ENCODE results near the gene FA2H.
"Not testable (repeated sequence)": the region's sequence is repeated elsewhere in the genome, so short reads cannot be mapped to it uniquely, and the experiment has no call there.

FA2H gene

DNA sequence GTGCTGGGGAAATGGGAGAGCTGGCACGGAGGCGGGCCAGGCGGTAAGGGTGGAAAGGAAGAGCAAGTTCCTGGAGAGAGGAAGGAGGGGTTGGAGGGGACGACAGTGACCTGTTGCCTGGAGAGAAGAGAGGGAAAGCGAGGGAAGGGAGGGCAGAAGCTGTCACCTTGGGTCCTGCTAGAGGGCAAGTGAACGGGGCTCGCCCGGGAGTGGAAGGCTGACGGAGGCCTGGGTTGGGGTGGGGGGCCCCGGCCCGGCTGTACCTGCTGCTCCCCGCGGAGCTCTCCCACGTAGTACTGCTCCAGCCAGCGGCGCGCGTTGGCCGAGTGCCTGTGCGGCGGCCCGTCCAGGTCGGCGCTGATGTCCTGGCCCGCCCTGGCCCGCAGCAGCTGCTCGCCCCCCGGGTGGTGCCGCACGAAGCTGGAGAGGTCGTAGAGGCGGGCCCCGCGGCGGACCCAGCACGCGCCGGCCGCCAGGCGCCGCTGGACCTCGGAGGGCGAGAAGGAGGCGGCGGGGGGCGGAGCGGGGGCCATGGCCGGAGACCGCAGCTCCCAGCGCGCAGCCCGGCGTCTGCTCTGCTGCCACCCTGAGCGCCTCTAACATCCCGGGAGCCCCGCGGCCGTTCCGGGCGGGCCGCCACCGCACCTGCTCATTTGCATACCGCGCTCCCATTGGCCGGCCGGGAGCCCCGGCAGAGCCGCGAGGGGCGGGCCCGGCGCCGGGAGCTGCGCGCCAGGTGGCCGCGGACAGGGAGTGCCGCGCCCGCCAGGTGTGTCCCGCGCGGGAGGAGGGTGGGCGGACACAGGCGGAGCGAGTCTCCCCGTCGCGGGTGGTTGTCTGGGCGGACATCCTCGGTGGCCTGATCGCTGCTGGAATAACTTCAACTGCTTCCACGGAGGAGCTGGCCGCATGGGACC, at the start of gene FA2H:
Gene FA2H (minus strand): TSS at position 598 of the 917 bp plus-strand sequence. CDS start 65 bp downstream, at position 533.
- H3K4me3 ChIP-seq (ENCODE audit: low read length): peak within 1 kb of the TSS; percentile 37
- peaks cover 52% of the 10 kb centered on the region for H3K27me3 ChIP-seq (replicated peaks; ENCODE audit: control insufficient read depth, insufficient read depth, low read length)
- no peaks in the 10 kb centered on the region for H3K9me3 ChIP-seq (ENCODE audit: control insufficient read depth, low read length)
- DNase-seq (ENCODE audit: low read depth): peak; percentile 36
- no peak within 1 kb of the TSS for H3K9ac ChIP-seq (ENCODE audit: low read length)
- no peaks in the 10 kb centered on the region for H3K36me3 ChIP-seq (ENCODE audit: control insufficient read depth, insufficient read depth, low read length, severe bottlenecking)
- H3K4me1 ChIP-seq (ENCODE audit: control insufficient read depth, insufficient read depth, low read length): peaks cover 3% of the 10 kb centered on the region

DNA sequence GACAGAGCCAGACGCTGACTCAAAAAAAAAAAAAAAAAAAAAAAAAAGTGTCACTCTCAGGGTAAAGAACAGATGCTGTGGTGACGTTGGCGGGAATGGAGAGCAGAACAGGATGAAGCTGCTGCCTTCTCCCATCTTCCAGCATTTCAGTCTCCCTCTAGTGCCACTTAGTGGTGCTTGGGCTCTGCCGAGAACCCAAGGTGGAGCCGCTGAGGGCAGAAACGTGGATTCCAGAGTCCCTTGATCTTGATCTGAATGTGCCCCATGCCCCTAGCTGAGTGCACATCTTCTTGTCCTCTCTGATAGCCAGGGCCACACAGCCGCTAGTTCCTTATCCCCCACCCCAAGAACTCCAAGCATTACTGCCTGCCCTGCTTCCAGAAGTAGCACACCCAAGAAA, 43.2 kb upstream of the FA2H start:
- no peak overlapping the region for H3K9ac ChIP-seq (ENCODE audit: low read length)
- H3K9me3 ChIP-seq (ENCODE audit: control insufficient read depth, low read length): peaks cover 21% of the 10 kb centered on the region
- H3K36me3 ChIP-seq (ENCODE audit: control insufficient read depth, insufficient read depth, low read length, severe bottlenecking): no peaks in the 10 kb centered on the region
- DNase-seq (ENCODE audit: low read depth): no peak
- H3K4me3 ChIP-seq (ENCODE audit: low read length): no peak overlapping the region
- no peaks in the 10 kb centered on the region for H3K4me1 ChIP-seq (ENCODE audit: control insufficient read depth, insufficient read depth, low read length)
- H3K27me3 ChIP-seq (replicated peaks; ENCODE audit: control insufficient read depth, insufficient read depth, low read length): peaks cover 38% of the 10 kb centered on the region

- Histone ChIP-seq H3K4me3 (ENCODE audit: low read length) (no peak overlapping the region), H3K9me3 (ENCODE audit: control insufficient read depth, low read length) (no peaks in the 10 kb centered on the region), H3K36me3 (ENCODE audit: control insufficient read depth, insufficient read depth, low read length, severe bottlenecking) (no peaks in the 10 kb centered on the region), H3K27me3 (replicated peaks; ENCODE audit: control insufficient read depth, insufficient read depth, low read length) (peaks cover 20% of the 10 kb centered on the region), H3K4me1 (ENCODE audit: control insufficient read depth, insufficient read depth, low read length) (no peaks in the 10 kb centered on the region), H3K9ac (ENCODE audit: low read length) (no peak overlapping the region)
- peak; percentile 85 for DNase-seq (ENCODE audit: low read depth)
Measured at GRCh38 chr16:74813109-74813641, 38.6 kb upstream of the FA2H start.

- Histone ChIP-seq H3K9me3 (ENCODE audit: control insufficient read depth, low read length) (no peaks in the 10 kb centered on the region), H3K4me1 (ENCODE audit: control insufficient read depth, insufficient read depth, low read length) (no peaks in the 10 kb centered on the region)
Measured at GRCh38 chr16:74811911-74812310, 37.3 kb upstream of the FA2H start.

GRCh38 chr16:74811216-74811615, 36.6 kb upstream of the FA2H start:
- H3K4me1 ChIP-seq (ENCODE audit: control insufficient read depth, insufficient read depth, low read length); H3K36me3 ChIP-seq (ENCODE audit: control insufficient read depth, insufficient read depth, low read length, severe bottlenecking); DNase-seq (ENCODE audit: low read depth); H3K9ac ChIP-seq (ENCODE audit: low read length); H3K9me3 ChIP-seq (ENCODE audit: control insufficient read depth, low read length); H3K4me3 ChIP-seq (ENCODE audit: low read length): not testable (repeated sequence)
- H3K27me3 ChIP-seq (replicated peaks; ENCODE audit: control insufficient read depth, insufficient read depth, low read length): peaks cover 14% of the 10 kb centered on the region

More at GRCh38 chr16:74811911-74812310, 37.3 kb upstream of the FA2H start:
- DNase-seq (ENCODE audit: low read depth): no peak
- no peaks in the 10 kb centered on the region for H3K36me3 ChIP-seq (ENCODE audit: control insufficient read depth, insufficient read depth, low read length, severe bottlenecking)
- H3K4me3 ChIP-seq (ENCODE audit: low read length): no peak overlapping the region
- no peak overlapping the region for H3K9ac ChIP-seq (ENCODE audit: low read length)
- peaks cover 21% of the 10 kb centered on the region for H3K27me3 ChIP-seq (replicated peaks; ENCODE audit: control insufficient read depth, insufficient read depth, low read length)

GRCh38 chr16:74807052-74807646, 32.5 kb upstream of the FA2H start:
- H3K4me1 ChIP-seq (ENCODE audit: control insufficient read depth, insufficient read depth, low read length): no peaks in the 10 kb centered on the region
- H3K4me3 ChIP-seq (ENCODE audit: low read length): no peak overlapping the region
- H3K9me3 ChIP-seq (ENCODE audit: control insufficient read depth, low read length): peaks cover 17% of the 10 kb centered on the region
- DNase-seq (ENCODE audit: low read depth): no peak
- no peaks in the 10 kb centered on the region for H3K36me3 ChIP-seq (ENCODE audit: control insufficient read depth, insufficient read depth, low read length, severe bottlenecking)
- H3K9ac ChIP-seq (ENCODE audit: low read length): no peak overlapping the region
- H3K27me3 ChIP-seq (replicated peaks; ENCODE audit: control insufficient read depth, insufficient read depth, low read length): peaks cover 7% of the 10 kb centered on the region

GRCh38 chr16:74800216-74800871, 25.7 kb upstream of the FA2H start:
- H3K4me3 ChIP-seq (ENCODE audit: low read length): no peak overlapping the region
- no peaks in the 10 kb centered on the region for H3K36me3 ChIP-seq (ENCODE audit: control insufficient read depth, insufficient read depth, low read length, severe bottlenecking)
- no peak for DNase-seq (ENCODE audit: low read depth)
- no peak overlapping the region for H3K9ac ChIP-seq (ENCODE audit: low read length)
- H3K27me3 ChIP-seq (replicated peaks; ENCODE audit: control insufficient read depth, insufficient read depth, low read length): peaks cover 19% of the 10 kb centered on the region
- H3K4me1 ChIP-seq (ENCODE audit: control insufficient read depth, insufficient read depth, low read length): no peaks in the 10 kb centered on the region
- H3K9me3 ChIP-seq (ENCODE audit: control insufficient read depth, low read length): peaks cover 34% of the 10 kb centered on the region

DNA sequence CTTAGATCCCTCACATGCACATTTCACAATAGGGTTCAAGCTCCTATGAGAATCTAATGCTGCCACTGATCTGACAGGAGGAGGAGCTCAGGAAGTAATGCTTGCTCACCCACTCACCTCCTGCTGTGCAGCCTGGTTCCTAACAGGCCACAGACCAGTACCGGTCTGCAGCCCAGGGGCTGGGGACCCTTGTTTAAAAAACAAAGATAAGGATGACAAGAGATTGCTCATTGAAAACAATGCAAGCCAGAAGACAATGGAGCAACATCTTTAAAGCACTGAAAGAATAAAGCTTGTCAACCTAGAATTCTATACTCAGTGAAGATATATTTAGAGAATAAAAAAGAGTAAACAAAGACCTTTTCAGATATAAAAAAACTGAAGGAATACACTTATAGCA, 22.8 kb upstream of the FA2H start:
- DNase-seq (ENCODE audit: low read depth): no peak
- Histone ChIP-seq H3K4me3 (ENCODE audit: low read length) (no peak overlapping the region), H3K27me3 (replicated peaks; ENCODE audit: control insufficient read depth, insufficient read depth, low read length) (peaks cover 27% of the 10 kb centered on the region), H3K4me1 (ENCODE audit: control insufficient read depth, insufficient read depth, low read length) (no peaks in the 10 kb centered on the region), H3K9ac (ENCODE audit: low read length) (no peak overlapping the region), H3K9me3 (ENCODE audit: control insufficient read depth, low read length) (peaks cover 24% of the 10 kb centered on the region), H3K36me3 (ENCODE audit: control insufficient read depth, insufficient read depth, low read length, severe bottlenecking) (no peaks in the 10 kb centered on the region)

DNA sequence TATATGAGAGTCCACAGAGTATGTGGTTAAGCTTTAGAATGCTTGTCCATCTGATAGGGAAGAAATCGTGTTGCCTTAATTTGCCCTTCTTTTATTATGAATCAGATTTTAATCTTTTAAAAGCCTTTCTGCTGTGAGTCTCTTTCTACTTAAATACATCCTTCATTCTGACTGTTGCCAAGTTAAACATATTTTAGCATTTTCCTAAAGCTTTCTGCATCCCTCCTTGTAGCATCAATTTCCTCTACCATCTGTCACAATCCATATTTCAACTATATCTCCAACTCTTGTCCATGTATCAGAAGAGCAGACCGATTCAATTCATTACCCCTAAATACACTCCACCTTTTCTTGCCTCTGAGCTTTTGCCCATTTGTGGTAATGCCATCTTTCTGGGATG, 20.5 kb upstream of the FA2H start:
- peaks cover 33% of the 10 kb centered on the region for H3K27me3 ChIP-seq (replicated peaks; ENCODE audit: control insufficient read depth, insufficient read depth, low read length)
- no peak overlapping the region for H3K9ac ChIP-seq (ENCODE audit: low read length)
- no peaks in the 10 kb centered on the region for H3K4me1 ChIP-seq (ENCODE audit: control insufficient read depth, insufficient read depth, low read length)
- DNase-seq (ENCODE audit: low read depth): no peak
- no peaks in the 10 kb centered on the region for H3K36me3 ChIP-seq (ENCODE audit: control insufficient read depth, insufficient read depth, low read length, severe bottlenecking)
- H3K4me3 ChIP-seq (ENCODE audit: low read length): no peak overlapping the region
- peaks cover 15% of the 10 kb centered on the region for H3K9me3 ChIP-seq (ENCODE audit: control insufficient read depth, low read length)

GRCh38 chr16:74794668-74795067, 20.0 kb upstream of the FA2H start:
- DNase-seq (ENCODE audit: low read depth): no peak
- Histone ChIP-seq H3K4me1 (ENCODE audit: control insufficient read depth, insufficient read depth, low read length) (no peaks in the 10 kb centered on the region), H3K4me3 (ENCODE audit: low read length) (no peak overlapping the region), H3K36me3 (ENCODE audit: control insufficient read depth, insufficient read depth, low read length, severe bottlenecking) (no peaks in the 10 kb centered on the region), H3K27me3 (replicated peaks; ENCODE audit: control insufficient read depth, insufficient read depth, low read length) (peaks cover 33% of the 10 kb centered on the region), H3K9me3 (ENCODE audit: control insufficient read depth, low read length) (peaks cover 15% of the 10 kb centered on the region), H3K9ac (ENCODE audit: low read length) (no peak overlapping the region)

DNA sequence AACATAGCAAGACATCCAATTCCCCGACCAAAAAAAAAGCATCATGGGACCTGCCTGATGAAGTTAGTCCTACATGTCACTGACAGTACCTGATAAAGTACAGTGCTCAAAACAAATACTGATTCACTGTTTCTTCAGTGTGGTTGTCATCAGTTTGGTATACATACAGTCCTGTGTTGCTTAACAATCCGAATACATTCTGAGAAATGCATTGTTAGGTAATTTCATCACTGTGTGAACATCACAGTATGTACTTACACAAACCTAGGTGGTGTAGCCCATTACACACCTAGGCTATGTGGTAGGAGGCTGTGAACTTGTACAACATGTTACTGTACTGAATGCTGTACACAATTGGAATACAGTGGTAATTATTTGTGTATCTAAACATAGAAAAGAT, 19.0 kb upstream of the FA2H start:
- Histone ChIP-seq H3K36me3 (ENCODE audit: control insufficient read depth, insufficient read depth, low read length, severe bottlenecking) (no peaks in the 10 kb centered on the region), H3K9ac (ENCODE audit: low read length) (no peak overlapping the region), H3K27me3 (replicated peaks; ENCODE audit: control insufficient read depth, insufficient read depth, low read length) (peaks cover 33% of the 10 kb centered on the region), H3K4me3 (ENCODE audit: low read length) (no peak overlapping the region), H3K4me1 (ENCODE audit: control insufficient read depth, insufficient read depth, low read length) (no peaks in the 10 kb centered on the region), H3K9me3 (ENCODE audit: control insufficient read depth, low read length) (peaks cover 15% of the 10 kb centered on the region)
- DNase-seq (ENCODE audit: low read depth): no peak
